AG10803 (cell line): ENCODE results near the gene TAMM41.
A peak's percentile ranks its signal among the peaks of the same experiment; 100 is the strongest.

Experiments used
- DNase-seq: peaks from one replicate; pipeline ENCODE4 v3.0.0; 2010; ENCODE audit warnings: low read depth
- H3K4me3 ChIP-seq: 2 replicates; pipeline ENCODE4 v1.5.1; 2011; ENCODE audit warnings: mild to moderate bottlenecking, low read length, control low read depth
- CTCF ChIP-seq: conservative IDR thresholded peaks from 2 replicates; pipeline ENCODE4 v1.5.1; 2011; ENCODE audit warnings: mild to moderate bottlenecking, low read length, control low read depth, inconsistent platforms

Gene TAMM41

GRCh38 chr3:11791339-11792200, 55.1 kb downstream of the TAMM41 start:
- no peak for DNase-seq
- no peak overlapping the region for H3K4me3 ChIP-seq
- TF ChIP-seq CTCF: no peak

GRCh38 chr3:11789412-11789811, 57.3 kb downstream of the TAMM41 start:
- no peak overlapping the region for H3K4me3 ChIP-seq
- TF ChIP-seq CTCF: no peak

GRCh38 chr3:11784971-11785377, 61.7 kb downstream of the TAMM41 start:
- DNase-seq: peak; percentile 12
- TF ChIP-seq CTCF: no peak
- no peak overlapping the region for H3K4me3 ChIP-seq

More at GRCh38 chr3:11789412-11789811, 57.3 kb downstream of the TAMM41 start:
- DNase-seq: no peak

- no peak for DNase-seq
- TF ChIP-seq CTCF: no peak
- no peak overlapping the region for H3K4me3 ChIP-seq
Measured at GRCh38 chr3:11780341-11780740, 66.3 kb downstream of the TAMM41 start.

- no peak for DNase-seq
- no peak overlapping the region for H3K4me3 ChIP-seq
- no peak for TF ChIP-seq CTCF
Measured at GRCh38 chr3:11779626-11780025, 67.1 kb downstream of the TAMM41 start.

- TF ChIP-seq CTCF: no peak
Measured at GRCh38 chr3:11778248-11778647, 68.4 kb downstream of the TAMM41 start.

GRCh38 chr3:11776346-11776745, 70.3 kb downstream of the TAMM41 start:
- DNase-seq: no peak
- H3K4me3 ChIP-seq: no peak overlapping the region
- TF ChIP-seq CTCF: no peak

More at GRCh38 chr3:11778248-11778647, 68.4 kb downstream of the TAMM41 start:
- DNase-seq: no peak
- H3K4me3 ChIP-seq: no peak overlapping the region
